Measurements from ENCODE around the gene CIAO2B. TPM values are rescaled to one million over a fixed set of nuclear protein-coding genes. Genes with fewer than 3 reads are reported as not detected.
"Not testable (repeated sequence)": the region's sequence is repeated elsewhere in the genome, so short reads cannot be mapped to it uniquely, and the experiment has no call there.

The CIAO2B gene
- polyA plus RNA-seq, 1 donor from 2014 or later: 339 TPM

GRCh38 chr16:66946974-66947301, 12.7 kb upstream of the CIAO2B start:
- no peaks in the 10 kb centered on the region for H4K20me1 ChIP-seq (ENCODE audit: insufficient read depth)
- no peaks in the 10 kb centered on the region for H3K9me3 ChIP-seq (ENCODE audit: low read length)
- H3F3A ChIP-seq (ENCODE audit: insufficient read depth, low read length, poor library complexity, severe bottlenecking): no peaks in the 10 kb centered on the region
- H3K4me2 ChIP-seq (ENCODE audit: low read length): no peak overlapping the region
- H3K9ac ChIP-seq (ENCODE audit: low read length): no peak overlapping the region
- H3K27ac ChIP-seq (ENCODE audit: low read length): no peak overlapping the region
- no peak overlapping the region for H3K4me3 ChIP-seq (ENCODE audit: low read length)
- TF ChIP-seq EZH2 (IDR thresholded peaks at IDR 0.05; ENCODE audit: borderline replicate concordance, insufficient read depth, low read length, poor library complexity, severe bottlenecking) (no peak), SMC3 (conservative IDR thresholded peaks at IDR 0.05; ENCODE audit: poor library complexity) (no peak)
- H3K79me2 ChIP-seq (replicated peaks; ENCODE audit: insufficient read depth, low read length): no peaks in the 10 kb centered on the region
- H3K9me2 ChIP-seq (ENCODE audit: insufficient read depth, low read length): no peaks in the 10 kb centered on the region
- no peak overlapping the region for H2AFZ ChIP-seq (ENCODE audit: low read depth, low read length)
- no peaks in the 10 kb centered on the region for H3K36me3 ChIP-seq (ENCODE audit: insufficient read depth, low read length)
- H3K27me3 ChIP-seq (ENCODE audit: insufficient read depth, low read depth, low read length): peaks cover 36% of the 10 kb centered on the region

GRCh38 chr16:66946541-66946940, 12.3 kb upstream of the CIAO2B start:
- Histone ChIP-seq H3K9ac (ENCODE audit: low read length) (no peak overlapping the region), H4K20me1 (ENCODE audit: insufficient read depth) (no peaks in the 10 kb centered on the region), H3K9me3 (ENCODE audit: low read length) (no peaks in the 10 kb centered on the region), H3K36me3 (ENCODE audit: insufficient read depth, low read length) (no peaks in the 10 kb centered on the region), H3F3A (ENCODE audit: insufficient read depth, low read length, poor library complexity, severe bottlenecking) (no peaks in the 10 kb centered on the region), H2AFZ (ENCODE audit: low read depth, low read length) (no peak overlapping the region), H3K4me2 (ENCODE audit: low read length) (no peak overlapping the region), H3K79me2 (replicated peaks; ENCODE audit: insufficient read depth, low read length) (no peaks in the 10 kb centered on the region), H3K4me3 (ENCODE audit: low read length) (no peak overlapping the region), H3K27me3 (ENCODE audit: insufficient read depth, low read depth, low read length) (peaks cover 36% of the 10 kb centered on the region), H3K9me2 (ENCODE audit: insufficient read depth, low read length) (no peaks in the 10 kb centered on the region), H3K27ac (ENCODE audit: low read length) (no peak overlapping the region)
- TF ChIP-seq POLR2AphosphoS5 (IDR thresholded peaks at IDR 0.05): no peak
- TF ChIP-seq MXI1 (conservative IDR thresholded peaks at IDR 0.05; ENCODE audit: poor library complexity, severe bottlenecking): no peak
- no peak for TF ChIP-seq TAF1 (IDR thresholded peaks at IDR 0.05; ENCODE audit: low read depth)
- TF ChIP-seq CTCF (IDR thresholded peaks at IDR 0.05; ENCODE audit: poor library complexity, severe bottlenecking): no peak
- TF ChIP-seq REST (IDR thresholded peaks at IDR 0.05; ENCODE audit: borderline replicate concordance): no peak

- H2AFZ ChIP-seq (ENCODE audit: low read depth, low read length): no peak overlapping the region
- H4K20me1 ChIP-seq (ENCODE audit: insufficient read depth): no peaks in the 10 kb centered on the region
- no peak overlapping the region for H3K4me3 ChIP-seq (ENCODE audit: low read length)
- H3K9me2 ChIP-seq (ENCODE audit: insufficient read depth, low read length): no peaks in the 10 kb centered on the region
- no peaks in the 10 kb centered on the region for H3K9me3 ChIP-seq (ENCODE audit: low read length)
- no peak overlapping the region for H3K4me2 ChIP-seq (ENCODE audit: low read length)
- TF ChIP-seq CTCF (IDR thresholded peaks at IDR 0.05; ENCODE audit: poor library complexity, severe bottlenecking) (no peak), TAF1 (IDR thresholded peaks at IDR 0.05; ENCODE audit: low read depth) (no peak), EZH2 (IDR thresholded peaks at IDR 0.05; ENCODE audit: borderline replicate concordance, insufficient read depth, low read length, poor library complexity, severe bottlenecking) (no peak), EP300 (conservative IDR thresholded peaks at IDR 0.05; ENCODE audit: poor library complexity, severe bottlenecking) (no peak), SMC3 (conservative IDR thresholded peaks at IDR 0.05; ENCODE audit: poor library complexity) (no peak), RAD21 (conservative IDR thresholded peaks at IDR 0.05) (no peak), POLR2AphosphoS5 (IDR thresholded peaks at IDR 0.05) (no peak)
- H3F3A ChIP-seq (ENCODE audit: insufficient read depth, low read length, poor library complexity, severe bottlenecking): no peaks in the 10 kb centered on the region
- no peaks in the 10 kb centered on the region for H3K79me2 ChIP-seq (replicated peaks; ENCODE audit: insufficient read depth, low read length)
- H3K27ac ChIP-seq (ENCODE audit: low read length): no peak overlapping the region
- H3K36me3 ChIP-seq (ENCODE audit: insufficient read depth, low read length): no peaks in the 10 kb centered on the region
- H3K9ac ChIP-seq (ENCODE audit: low read length): no peak overlapping the region
- peaks cover 32% of the 10 kb centered on the region for H3K27me3 ChIP-seq (ENCODE audit: insufficient read depth, low read depth, low read length)
These were observed 11.7 kb upstream of the CIAO2B start for GRCh38 chr16:66945939-66946338.

- not testable (repeated sequence) for H3K79me2 ChIP-seq (replicated peaks; ENCODE audit: insufficient read depth, low read length); H4K20me1 ChIP-seq (ENCODE audit: insufficient read depth); H3K9ac ChIP-seq (ENCODE audit: low read length); H3K4me2 ChIP-seq (ENCODE audit: low read length); H3F3A ChIP-seq (ENCODE audit: insufficient read depth, low read length, poor library complexity, severe bottlenecking); H3K4me3 ChIP-seq (ENCODE audit: low read length); H3K27ac ChIP-seq (ENCODE audit: low read length); H2AFZ ChIP-seq (ENCODE audit: low read depth, low read length); H3K9me3 ChIP-seq (ENCODE audit: low read length); H3K9me2 ChIP-seq (ENCODE audit: insufficient read depth, low read length); H3K36me3 ChIP-seq (ENCODE audit: insufficient read depth, low read length)
- peaks cover 23% of the 10 kb centered on the region for H3K27me3 ChIP-seq (ENCODE audit: insufficient read depth, low read depth, low read length)
These were observed 10.8 kb upstream of the CIAO2B start for GRCh38 chr16:66944971-66945370.
